NCI-H82 (cell line): ENCODE results near the gene PDE6G.

Source experiments
- DNase-seq: peaks from one replicate; lab custom pipeline; 2025; lab: John Stamatoyannopoulos, UW

The PDE6G gene

GRCh38 chr17:81687770-81688541 lies 31.6 kb upstream of the PDE6G start:
- DNase-seq, result no peak

- no peak for DNase-seq
These were observed 30.3 kb upstream of the PDE6G start for GRCh38 chr17:81686614-81687013.

- DNase-seq, result no peak
These were observed 28.8 kb upstream of the PDE6G start for GRCh38 chr17:81685108-81685507.

- no peak for DNase-seq
These were observed 28.1 kb upstream of the PDE6G start for GRCh38 chr17:81684442-81684911.

DNA sequence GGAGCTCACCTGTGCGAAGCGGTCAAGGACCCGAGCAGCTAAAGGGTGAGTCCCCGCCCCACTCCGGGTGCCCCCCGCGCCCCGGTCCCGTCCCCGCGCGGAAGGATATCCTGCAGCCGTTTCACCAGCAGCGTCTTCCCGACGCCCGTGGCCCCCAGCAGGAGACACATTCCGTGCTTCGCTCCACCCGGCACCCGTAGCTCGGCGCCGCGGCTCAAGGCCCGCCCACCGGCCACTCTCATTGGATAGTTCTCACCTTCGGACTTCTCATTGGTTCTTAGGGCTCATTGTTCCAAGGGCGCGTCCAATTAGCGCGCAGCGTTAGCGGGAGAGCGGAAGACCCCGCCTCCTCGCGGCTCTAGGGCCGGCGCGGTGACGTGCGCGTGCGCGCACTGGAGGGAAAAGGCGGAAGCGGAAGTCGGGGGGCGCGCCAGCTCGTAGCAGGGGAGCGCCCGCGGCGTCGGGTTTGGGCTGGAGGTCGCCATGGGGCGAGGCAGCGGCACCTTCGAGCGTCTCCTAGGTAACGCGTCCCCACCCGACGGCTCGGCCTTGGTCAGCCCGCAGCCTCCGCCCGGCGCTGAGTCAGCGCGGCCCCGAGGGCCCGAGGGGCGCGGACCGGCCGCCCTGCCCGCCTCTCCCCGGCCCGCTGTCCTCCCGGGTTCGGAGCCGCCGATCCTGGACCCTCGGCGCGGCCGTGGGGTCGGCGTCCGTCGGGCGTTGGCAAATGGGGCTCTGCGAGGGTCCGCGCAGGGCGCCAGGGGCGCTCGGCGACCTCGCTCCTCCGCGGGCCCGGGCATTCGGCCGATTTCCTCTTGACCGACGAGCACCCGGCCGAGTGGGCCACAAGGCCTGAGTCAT lies 27.5 kb upstream of the PDE6G start, which contains the start of the genes ARL16 and HGS:
TSS of gene ARL16 (minus strand) at position 214 of the 858 bp plus-strand sequence. CDS start at position 170, 44 bp downstream.
TSS of gene HGS (plus strand) at position 428 of the 858 bp plus-strand sequence. CDS start at position 484, 56 bp downstream.
- peak; percentile 99 for DNase-seq

DNA sequence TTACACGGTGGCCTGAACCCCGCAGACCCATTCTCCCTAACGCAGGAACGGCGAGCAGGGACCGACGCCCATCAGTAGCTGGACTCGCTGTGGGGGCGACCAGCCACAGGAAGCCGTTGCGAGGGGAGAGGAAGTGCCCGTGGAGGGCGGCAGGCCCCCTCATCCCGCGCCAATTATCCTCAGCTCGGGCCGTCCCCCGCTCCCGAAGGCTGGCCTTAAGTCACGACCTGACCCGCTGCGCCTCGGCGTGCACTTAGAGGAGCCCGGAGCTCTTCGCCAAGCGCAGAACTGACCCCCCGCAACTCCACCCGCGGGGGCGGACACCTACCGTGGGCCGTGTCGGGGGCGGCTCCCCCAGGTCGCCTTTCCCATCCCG lies 26.9 kb upstream of the PDE6G start:
- peak; percentile 50 for DNase-seq

- DNase-seq, result peak; percentile 40
These were observed 26.3 kb upstream of the PDE6G start for GRCh38 chr17:81682565-81683207.

DNA sequence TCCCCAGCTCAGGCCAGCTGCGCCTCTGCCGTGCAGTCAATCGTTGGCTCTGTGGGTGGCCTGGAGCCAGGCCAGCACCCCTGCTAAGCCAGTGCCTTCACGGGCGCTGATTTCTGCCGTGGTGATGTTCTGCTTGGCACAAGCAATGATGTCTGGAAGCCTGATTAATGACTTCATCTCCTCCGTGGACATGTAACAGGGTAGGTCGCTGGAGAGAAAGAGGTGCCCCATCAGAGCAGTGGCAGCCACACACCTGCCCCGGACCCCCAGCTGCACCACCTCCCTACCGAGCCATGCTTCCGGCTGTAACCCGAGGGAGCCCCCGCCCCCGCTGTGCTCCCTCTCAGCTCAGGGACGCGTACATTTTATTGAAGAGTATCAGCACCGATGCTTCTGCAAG lies 25.3 kb upstream of the PDE6G start:
- DNase-seq, result no peak

GRCh38 chr17:81680150-81680549 lies 23.8 kb upstream of the PDE6G start:
- no peak for DNase-seq

DNA sequence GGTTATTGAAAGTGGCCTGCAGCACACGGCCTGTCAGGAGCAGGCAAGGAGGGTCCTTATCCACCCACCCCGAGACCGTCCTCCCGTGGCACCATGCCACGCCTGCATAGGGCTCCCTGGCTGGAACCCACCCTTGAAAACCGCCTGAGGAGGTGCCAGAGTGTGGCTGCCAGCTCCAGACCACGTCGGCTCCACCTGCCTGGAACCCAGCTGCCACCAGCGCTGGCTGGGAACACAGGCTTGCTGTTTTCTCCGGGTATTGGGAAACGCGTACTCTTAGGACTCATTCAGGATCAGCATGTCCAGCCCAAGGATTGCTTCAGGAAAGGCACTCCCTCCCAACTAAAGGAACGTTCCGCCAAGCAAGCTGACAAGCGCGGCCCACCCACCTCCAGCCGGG lies 20.6 kb upstream of the PDE6G start:
- no peak for DNase-seq

DNA sequence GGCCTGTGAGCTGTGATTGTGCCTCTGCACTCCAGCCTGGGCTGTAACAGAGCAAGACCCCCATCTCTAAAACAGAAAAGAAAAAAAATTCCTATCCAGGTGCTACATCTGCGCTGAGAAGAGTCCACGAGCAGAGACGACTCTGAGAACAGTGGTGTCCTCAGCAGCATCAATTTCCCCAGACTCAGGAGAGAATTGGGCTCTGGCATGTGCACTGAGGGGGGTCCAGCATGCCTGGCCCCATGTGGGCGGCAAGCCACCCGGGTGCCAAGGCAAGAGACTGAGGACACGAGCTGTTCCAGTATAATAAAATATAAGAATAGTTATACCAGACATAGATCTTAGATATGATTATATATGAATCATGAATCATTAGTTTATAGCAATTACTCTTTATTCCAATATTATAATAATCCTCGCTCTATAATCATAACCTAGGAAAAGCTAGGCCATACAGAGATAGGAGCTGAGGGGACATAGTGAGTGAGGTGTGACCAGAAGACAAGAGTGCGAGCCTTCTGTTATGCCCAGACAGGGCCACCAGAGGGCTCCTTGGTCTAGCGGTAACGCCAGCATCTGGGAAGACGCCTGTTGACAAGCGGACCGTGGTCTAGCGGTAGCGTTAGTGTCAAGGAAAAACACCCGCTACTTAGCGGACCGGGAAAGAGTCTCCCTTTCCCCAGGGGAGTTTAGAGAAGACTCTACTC lies 19.3 kb upstream of the PDE6G start:
- peak; percentile 70 for DNase-seq

DNA sequence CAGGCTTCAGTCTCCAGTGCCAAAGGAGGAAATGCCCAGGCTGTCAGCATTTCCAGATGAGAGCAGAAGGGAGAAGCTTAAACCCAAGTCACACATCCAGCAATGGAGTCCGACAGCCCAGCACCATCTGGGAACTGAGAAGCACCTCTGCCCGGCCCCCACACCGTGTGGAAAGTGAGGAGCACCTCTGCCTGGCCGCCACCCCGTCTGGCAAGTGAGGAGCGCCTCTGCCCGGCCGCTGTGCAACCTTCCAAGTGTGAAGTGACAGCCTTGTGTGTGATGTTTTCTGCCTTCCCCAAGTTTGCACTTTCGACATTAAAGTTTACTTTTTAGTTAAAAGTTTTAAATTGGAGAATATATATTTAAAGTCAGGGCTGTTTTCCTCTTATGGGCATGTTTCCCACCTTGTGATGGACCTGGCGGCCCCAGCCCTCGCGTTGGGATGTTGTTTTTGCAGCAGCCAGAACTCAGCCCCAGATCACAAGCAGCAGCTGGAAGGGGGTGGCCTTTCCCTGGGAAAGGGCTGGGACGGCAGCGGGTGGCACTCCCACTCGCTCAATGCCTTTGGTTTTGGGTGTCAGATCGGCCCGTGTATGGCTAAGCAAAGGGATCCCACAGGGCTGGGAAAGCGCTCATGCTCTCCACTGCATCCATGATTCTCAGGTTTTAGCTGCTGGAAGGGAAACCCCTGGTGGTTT lies 17.4 kb upstream of the PDE6G start:
- DNase-seq, result no peak

GRCh38 chr17:81672954-81673353 lies 16.6 kb upstream of the PDE6G start:
- DNase-seq, result no peak

DNA sequence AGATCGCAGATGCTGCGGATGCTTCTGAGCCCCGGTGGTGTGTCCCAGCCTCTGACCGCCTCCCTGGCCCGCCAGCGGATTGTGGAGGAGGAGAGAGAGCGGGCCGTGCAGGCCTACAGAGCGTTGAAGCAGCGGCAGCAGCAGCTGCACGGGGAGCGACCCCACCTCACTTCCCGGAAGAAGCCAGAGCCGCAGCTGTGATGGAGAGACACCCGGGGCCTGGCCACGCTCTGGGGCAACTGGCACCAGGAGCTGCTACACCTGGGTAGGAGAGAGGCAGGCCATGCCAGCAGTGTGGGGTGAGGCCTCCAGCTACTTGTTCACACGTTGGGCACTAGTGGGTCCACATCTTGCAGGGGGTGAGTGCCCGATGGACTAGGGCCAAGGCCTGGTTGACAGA lies 16.2 kb upstream of the PDE6G start:
- DNase-seq, result no peak

DNA sequence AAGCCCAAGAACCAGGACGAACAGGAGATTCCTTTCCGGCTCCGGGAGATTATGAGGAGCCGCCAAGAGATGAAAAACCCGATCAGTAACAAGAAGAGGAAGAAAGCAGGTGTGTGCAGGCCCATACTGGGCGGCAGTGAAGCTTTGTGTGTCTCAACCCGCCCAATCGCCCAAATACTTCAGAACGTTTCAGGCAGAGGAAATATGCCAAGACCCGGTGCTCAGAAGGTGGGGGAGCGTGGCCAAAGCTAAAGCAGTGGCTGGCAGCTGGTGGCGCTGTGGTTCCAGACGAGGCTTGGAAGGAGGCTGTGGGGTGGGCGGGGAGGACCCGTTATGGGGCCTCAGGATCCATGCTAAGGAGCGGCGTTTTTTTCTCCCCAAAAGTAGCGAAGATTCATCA lies 11.4 kb upstream of the PDE6G start:
- no peak for DNase-seq

DNA sequence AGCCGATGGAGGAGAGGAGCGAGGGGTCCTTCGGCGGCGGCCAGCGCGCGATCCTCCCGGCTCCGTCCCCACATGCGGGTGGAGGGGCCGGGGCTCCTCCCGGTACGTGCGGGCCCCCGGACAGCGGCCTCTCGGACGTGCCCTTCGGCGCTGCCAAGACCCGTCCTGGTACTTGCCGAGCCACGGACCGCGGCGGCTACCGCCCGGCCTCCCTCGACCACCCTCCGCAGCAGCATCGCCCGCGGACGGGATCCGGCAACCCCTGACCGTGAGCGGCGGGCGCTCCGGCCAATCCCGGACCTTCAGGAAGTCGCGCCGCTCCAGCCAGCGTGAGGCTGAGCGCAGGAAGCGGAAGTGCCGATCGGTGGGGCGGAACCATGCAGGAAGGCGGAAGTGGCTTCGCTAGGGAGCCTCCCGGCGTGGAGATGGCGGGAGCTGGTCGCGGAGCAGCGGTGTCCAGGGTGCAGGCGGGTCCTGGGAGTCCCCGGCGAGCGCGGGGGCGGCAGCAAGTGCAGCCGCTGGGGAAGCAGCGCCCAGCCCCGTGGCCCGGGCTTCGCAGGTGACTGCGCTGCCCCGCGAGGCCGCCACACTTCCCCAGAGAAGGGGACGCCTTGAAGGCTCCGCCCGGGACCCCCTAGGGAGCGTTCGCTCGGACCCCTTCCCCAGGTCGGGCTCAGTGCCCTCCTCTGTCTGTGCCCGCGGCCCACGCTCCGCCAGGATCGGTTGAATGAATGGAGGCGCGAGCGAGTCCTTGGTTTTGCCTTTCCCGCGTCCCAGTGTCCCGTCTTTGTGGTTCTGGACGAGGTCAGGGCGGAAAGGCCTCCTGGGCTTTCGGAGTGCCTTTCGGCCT lies 10.2 kb upstream of the PDE6G start, which contains the start of the genes CCDC137 and OXLD1:
TSS of gene CCDC137 (plus strand) at position 396 of the 850 bp plus-strand sequence. CDS start at position 426, 30 bp downstream.
TSS of gene OXLD1 (minus strand) at position 264 of the 850 bp plus-strand sequence. CDS start at position 236, 28 bp downstream.
- DNase-seq, result peak; percentile 98

GRCh38 chr17:81666092-81666341 lies 9.7 kb upstream of the PDE6G start:
- DNase-seq, result peak; percentile 63

DNA sequence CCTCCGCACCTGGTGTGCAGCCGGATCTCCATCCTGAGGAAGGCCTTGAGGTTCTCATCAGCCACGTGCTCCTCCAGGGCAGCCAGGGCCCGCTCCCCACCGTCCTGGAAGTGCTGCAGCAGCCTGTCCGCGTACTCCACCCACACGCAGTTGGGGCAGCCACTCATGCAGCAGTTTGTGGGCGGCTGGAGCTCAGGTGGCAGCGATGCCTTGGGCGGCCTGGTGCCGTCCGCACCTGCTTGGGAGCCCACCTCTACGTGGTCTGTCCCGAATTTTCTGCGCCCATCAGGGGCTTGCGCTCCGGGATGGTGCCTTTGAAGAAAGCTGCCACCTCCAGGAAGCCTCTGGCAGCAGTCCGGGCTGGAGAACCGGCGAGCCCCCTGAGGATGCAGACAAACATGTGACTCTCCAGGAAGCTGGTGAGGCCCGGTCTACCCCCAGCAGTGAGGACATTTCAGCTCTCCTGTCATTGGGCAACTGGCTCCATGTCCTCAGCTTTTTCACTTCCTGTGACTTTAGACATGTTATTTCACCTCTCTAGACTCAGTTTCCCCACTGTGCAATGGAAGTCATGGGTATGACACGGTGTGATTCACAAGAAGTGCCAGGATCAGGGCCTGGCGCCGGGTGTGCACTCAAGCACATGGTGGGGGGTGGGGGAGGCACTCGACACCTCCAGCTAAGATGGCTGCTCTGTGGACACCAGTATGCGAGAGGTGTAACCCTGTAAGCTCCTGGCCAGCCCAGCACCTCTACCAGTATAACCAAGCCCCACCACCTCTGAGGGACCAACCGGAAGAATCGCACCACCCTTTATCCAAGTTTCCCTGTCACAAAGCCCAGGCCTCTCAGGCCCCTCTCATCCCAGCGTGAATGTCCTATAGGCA lies 9.1 kb upstream of the PDE6G start:
- peak; percentile 61 for DNase-seq

- no peak for DNase-seq
These were observed 7.7 kb upstream of the PDE6G start for GRCh38 chr17:81664051-81664470.
